ENCODE measurements around the gene TTYH2.
"Not testable (repeated sequence)": the region's sequence is repeated elsewhere in the genome, so short reads cannot be mapped to it uniquely, and the experiment has no call there.

TTYH2 gene

DNA sequence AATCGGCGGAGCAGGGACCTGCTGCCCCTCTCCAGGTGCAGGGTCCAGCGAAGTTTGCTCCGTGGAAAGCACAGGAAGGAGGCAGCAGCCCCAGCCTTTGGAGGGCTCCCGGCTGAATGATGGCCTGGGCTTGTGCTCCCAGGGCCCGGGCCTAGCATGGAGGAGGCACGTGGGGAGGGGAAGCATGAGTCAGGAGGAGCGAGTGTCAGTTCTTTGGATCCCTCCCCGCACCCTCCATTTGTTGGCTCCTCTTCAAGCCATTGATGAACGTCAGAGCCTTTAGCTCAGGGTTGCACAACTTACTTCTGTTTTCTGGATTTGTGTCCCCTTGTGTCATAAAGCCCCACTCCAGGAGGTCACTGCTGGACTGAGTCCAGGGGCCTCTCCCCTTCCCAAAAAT is 25.8 kb downstream of the TTYH2 start:
- DNase-seq: no peak

- DNase-seq: no peak
These were observed 27.3 kb downstream of the TTYH2 start for GRCh38 chr17:74240618-74241205.

GRCh38 chr17:74241431-74241830 is 28.1 kb downstream of the TTYH2 start:
- DNase-seq: no peak

- DNase-seq: no peak
These were observed 28.5 kb downstream of the TTYH2 start for GRCh38 chr17:74241847-74242246.

DNA sequence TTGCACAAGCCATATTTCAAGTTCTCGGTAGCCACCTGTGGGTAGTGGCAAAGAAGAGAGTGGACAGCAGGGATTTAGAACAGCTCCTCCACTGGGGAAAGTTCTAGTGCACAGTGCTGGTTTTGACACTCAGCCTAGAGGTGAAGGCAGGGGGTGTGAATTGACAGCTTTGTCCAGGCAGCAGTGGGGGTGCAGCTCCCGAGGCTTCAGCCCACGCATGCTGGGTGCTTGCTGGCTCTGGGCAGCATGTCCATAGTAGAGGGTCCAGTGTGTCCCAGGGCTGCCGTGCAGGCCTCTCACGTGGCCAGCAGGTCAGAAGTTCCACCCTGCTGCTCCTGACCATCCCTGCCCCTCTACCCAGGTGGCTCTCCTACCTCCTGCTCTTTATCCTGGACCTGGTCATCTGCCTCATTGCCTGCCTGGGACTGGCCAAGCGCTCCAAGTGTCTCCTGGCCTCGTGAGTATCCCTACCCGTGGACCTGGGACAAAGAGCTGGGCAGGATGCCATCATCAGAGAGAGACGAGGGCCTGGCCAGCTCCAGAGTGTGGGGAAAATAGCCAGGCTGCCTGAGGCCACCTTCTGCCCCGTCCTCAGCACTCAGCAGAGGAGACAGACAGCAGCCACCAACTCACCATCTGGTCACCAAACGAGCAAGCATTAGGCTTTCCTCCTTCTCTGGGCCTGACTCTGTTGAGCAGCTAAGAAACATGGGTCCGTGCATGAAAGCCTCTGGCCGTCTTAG is 29.8 kb downstream of the TTYH2 start:
- no peak for DNase-seq

GRCh38 chr17:74244128-74244527 is 30.8 kb downstream of the TTYH2 start:
- no peak for DNase-seq

- DNase-seq: no peak
These were observed 31.2 kb downstream of the TTYH2 start for GRCh38 chr17:74244548-74244947.

DNA sequence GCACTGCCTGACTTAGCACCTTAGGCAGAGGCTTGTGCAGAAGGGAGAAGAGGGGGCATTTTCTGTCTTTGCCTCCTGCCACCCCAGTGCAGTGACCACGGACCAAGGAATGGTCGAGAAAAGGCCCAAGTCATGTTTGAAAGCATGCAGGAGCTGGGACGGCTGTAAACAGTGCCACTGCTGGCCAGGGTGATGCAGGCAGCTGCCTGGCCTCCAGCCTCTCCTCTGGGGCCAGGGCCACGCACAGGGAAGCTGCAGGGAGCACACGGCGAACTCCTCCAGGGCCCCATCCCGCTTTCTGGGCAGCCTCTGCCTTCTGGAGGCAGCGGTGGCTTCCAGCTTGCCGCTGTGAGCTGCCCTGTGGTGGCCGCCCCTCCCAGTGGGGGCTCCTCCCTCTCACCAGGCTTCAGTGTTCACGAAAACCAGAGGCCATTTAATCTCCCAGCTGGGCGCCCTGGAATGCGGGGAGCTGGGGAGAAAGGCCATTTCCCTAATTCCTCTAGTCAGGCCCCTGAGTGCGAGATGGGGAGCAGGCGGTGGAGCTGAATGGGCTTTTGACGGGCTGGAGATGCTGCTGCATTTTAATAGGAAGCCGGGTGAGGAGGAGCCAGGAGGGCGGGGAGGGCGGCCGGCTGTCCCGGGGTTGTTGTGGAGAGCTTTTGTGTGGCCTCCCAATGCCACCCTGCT is 31.9 kb downstream of the TTYH2 start:
- no peak for DNase-seq

GRCh38 chr17:74245871-74246270 is 32.5 kb downstream of the TTYH2 start:
- DNase-seq: no peak

- no peak for DNase-seq
These were observed 36.4 kb downstream of the TTYH2 start for GRCh38 chr17:74249590-74250270.

DNA sequence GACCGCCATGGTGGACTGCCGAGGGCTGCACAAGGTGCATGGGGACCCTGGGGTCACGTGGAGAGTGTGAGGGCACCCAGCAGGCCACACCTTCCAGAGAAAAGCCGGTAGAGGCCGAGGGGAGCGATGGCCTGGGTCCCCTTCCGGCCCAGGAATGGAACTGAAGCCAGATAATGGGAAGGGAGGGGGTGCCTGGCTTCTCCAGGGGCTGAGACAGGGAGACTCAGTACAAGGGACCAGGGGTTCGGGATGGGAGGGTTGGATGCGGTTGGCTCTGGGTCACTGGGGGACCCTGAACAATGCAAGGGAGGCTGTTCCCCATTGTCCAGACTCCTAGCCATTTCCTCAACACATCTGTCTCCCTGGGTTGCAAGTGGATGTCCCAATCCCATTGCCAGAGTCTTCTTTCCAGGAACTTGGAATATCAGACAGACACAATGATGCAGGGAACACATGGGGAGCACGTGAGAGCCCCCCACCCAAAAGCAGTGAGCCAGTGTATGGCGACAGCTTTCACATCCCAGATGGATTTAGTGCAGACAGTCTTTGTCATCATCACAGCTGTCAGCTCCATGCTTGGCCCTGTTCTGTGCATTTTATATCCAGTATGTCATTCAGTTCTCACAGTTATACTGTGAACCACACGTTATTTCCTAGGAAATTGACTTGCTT is 37.1 kb downstream of the TTYH2 start:
- no peak for DNase-seq

DNA sequence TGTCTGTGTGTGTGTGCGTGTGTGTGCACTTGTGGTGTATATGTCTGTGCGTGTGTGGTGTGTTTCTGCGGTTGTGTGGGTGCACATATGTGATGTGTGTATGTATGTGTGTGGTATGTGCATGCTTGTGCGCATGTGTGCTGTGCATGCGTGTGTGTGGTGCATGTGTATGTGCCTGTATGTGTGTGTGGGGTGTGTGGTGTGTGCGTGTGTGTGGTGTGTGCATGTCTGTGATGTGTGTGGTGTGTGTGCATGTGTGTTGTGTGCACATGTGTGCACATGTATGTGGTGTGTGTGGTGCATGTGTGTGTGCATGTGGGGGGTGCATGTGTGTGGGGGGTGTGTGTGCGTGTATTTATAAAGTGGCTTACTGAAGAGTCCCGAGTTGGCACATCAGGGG is 37.7 kb downstream of the TTYH2 start:
- no peak for DNase-seq

GRCh38 chr17:74251569-74251968 is 38.2 kb downstream of the TTYH2 start:
- no peak for DNase-seq

- no peak for DNase-seq
These were observed 38.8 kb downstream of the TTYH2 start for GRCh38 chr17:74252211-74252610.

DNA sequence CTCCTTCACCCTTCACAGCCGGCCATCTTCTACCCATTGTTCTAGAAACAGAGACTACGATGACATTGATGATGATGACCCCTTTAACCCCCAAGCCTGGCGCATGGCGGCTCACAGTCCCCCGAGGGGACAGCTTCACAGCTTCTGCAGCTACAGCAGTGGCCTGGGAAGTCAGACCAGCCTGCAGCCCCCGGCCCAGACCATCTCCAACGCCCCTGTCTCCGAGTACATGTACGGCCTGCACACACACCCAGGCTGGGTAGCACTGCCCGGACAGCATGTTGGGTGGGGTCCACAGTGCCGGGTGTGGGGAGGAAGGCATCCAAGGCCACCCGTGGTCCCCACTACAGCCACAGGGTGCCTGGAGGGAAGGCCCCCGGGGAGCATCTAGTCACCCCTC is 39.7 kb downstream of the TTYH2 start:
- no peak for DNase-seq

DNA sequence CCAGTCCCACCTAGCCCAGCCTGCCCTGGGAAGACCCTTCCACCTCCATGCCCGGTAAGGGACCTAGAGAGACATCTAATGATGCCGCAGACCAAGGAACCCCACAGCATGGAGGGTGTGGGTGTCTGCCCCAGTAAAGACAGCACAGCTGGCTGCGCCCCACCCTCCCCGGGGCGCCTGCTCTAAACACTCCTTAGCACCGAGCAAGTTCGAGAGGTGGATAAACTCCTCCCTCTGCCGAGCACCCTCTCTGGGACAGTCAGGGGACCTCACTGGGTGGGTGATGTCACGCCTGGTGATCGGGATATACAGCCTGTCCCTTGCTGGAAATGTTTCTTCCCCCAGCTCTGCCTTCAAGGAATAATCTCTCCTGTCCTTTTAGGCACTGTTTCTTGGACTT is 43.9 kb downstream of the TTYH2 start:
- no peak for DNase-seq

- no peak for DNase-seq
These were observed 46.5 kb downstream of the TTYH2 start for GRCh38 chr17:74259667-74260524.

- DNase-seq: no peak
These were observed 47.1 kb downstream of the TTYH2 start for GRCh38 chr17:74260525-74260850.

- no peak for DNase-seq
These were observed 49.2 kb downstream of the TTYH2 start for GRCh38 chr17:74262601-74263000.

DNA sequence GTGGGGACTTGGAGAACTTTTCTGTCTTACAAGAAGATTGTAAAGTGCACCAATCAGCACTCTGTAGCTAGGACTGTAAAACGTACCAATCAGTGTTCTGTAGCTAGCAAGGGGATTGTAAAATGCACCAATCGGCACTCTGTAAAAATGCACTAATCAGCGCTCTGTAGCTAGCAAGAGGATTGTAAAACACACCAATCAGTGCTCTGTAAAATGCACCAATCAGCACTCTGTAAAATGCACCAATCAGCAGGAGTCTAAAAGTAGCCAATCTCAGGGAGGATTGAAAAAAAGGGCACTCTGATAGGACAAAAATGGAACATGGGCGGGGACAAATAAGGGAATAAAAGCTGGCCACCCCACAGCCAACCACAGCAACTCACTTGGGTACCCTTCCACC is 53.7 kb downstream of the TTYH2 start:
- DNase-seq: not testable (repeated sequence)

DNA sequence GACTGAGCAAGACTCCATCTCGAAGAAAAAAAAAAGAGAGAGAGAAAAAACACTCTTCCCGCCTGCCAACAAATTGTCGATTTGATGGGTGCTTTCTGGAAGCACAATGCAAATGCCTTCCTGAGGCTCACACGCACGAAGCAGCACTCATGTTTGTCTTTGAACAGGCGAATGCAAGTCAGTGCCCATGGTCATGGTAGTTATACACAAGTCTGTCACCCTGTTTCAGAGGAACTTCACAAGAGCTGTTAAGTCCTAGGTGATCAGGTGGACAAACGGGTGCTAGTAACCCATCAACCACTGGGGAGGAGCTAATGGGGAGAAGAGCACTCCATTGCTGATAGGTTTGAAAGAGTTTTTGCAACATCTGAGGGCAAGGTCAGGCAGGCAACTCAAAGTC is 54.2 kb downstream of the TTYH2 start:
- DNase-seq: no peak

- DNase-seq: no peak
These were observed 54.7 kb downstream of the TTYH2 start for GRCh38 chr17:74267987-74268499.

Measured in stimulated activated CD4-positive, alpha-beta T cell treated with anti-CD3 and anti-CD28 coated beads, Interleukin-2, amount 100 ng/mL, for 24 hours (primary cell).